ENCODE measurements around the gene CDH23. TPM values are rescaled to one million over a fixed set of nuclear protein-coding genes. Genes with fewer than 3 reads are reported as not detected.

Gene CDH23
- total and polyA plus RNA-seq, 10 of the 15 experiments (the other 5 are each of a cell fraction or from before 2014, with no cell fraction given), result 0.09 to 0.40 (median 0.15) TPM; not detected in 1

DNA sequence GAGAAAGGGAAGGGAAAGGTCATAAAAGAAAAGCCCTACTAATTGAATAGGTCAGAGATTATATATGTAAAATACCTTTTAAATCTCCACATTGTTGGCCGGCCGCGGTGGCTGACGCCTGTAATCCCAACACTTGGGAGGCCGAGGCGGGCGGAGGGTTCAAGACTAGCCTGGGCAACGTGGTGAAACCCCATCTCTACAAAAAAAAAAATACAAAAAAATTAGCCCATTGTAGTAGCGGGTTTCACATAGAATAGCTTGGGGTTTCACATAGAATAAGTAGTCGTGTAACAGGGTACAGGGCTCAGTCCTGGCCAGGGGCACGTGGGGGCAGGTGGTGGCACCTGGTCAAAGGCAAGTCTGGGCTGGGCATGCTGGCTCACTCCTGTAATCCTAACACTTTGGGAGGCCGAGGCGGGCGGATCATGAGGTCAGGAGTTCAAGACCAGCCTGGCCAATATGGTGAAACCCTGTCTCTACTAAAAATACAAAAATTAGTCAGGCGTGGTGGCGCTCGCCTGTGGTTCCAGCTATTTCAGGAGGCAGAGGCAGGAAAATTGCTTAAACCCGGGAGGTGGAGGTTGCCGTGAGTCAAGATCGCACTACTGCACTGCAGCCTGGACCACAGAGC lies 454.9 kb downstream of the CDH23 start (continued):
- TF ChIP-seq, protein P1, sequence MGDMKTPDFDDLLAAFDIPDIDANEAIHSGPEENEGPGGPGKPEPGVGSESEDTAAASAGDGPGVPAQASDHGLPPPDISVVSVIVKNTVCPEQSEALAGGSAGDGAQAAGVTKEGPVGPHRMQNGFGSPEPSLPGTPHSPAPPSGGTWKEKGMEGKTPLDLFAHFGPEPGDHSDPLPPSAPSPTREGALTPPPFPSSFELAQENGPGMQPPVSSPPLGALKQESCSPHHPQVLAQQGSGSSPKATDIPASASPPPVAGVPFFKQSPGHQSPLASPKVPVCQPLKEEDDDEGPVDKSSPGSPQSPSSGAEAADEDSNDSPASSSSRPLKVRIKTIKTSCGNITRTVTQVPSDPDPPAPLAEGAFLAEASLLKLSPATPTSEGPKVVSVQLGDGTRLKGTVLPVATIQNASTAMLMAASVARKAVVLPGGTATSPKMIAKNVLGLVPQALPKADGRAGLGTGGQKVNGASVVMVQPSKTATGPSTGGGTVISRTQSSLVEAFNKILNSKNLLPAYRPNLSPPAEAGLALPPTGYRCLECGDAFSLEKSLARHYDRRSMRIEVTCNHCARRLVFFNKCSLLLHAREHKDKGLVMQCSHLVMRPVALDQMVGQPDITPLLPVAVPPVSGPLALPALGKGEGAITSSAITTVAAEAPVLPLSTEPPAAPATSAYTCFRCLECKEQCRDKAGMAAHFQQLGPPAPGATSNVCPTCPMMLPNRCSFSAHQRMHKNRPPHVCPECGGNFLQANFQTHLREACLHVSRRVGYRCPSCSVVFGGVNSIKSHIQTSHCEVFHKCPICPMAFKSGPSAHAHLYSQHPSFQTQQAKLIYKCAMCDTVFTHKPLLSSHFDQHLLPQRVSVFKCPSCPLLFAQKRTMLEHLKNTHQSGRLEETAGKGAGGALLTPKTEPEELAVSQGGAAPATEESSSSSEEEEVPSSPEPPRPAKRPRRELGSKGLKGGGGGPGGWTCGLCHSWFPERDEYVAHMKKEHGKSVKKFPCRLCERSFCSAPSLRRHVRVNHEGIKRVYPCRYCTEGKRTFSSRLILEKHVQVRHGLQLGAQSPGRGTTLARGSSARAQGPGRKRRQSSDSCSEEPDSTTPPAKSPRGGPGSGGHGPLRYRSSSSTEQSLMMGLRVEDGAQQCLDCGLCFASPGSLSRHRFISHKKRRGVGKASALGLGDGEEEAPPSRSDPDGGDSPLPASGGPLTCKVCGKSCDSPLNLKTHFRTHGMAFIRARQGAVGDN (IDR thresholded peaks at IDR 0.05), result 0 out of 2 replicates have a peak, but pooled peaks have one; percentile 38
- peak; percentile 54 to 56; a peak in 3 of 4 replicates for TF ChIP-seq IKZF2 (IDR thresholded peaks at IDR 0.05)
- TF ChIP-seq, protein P2, sequence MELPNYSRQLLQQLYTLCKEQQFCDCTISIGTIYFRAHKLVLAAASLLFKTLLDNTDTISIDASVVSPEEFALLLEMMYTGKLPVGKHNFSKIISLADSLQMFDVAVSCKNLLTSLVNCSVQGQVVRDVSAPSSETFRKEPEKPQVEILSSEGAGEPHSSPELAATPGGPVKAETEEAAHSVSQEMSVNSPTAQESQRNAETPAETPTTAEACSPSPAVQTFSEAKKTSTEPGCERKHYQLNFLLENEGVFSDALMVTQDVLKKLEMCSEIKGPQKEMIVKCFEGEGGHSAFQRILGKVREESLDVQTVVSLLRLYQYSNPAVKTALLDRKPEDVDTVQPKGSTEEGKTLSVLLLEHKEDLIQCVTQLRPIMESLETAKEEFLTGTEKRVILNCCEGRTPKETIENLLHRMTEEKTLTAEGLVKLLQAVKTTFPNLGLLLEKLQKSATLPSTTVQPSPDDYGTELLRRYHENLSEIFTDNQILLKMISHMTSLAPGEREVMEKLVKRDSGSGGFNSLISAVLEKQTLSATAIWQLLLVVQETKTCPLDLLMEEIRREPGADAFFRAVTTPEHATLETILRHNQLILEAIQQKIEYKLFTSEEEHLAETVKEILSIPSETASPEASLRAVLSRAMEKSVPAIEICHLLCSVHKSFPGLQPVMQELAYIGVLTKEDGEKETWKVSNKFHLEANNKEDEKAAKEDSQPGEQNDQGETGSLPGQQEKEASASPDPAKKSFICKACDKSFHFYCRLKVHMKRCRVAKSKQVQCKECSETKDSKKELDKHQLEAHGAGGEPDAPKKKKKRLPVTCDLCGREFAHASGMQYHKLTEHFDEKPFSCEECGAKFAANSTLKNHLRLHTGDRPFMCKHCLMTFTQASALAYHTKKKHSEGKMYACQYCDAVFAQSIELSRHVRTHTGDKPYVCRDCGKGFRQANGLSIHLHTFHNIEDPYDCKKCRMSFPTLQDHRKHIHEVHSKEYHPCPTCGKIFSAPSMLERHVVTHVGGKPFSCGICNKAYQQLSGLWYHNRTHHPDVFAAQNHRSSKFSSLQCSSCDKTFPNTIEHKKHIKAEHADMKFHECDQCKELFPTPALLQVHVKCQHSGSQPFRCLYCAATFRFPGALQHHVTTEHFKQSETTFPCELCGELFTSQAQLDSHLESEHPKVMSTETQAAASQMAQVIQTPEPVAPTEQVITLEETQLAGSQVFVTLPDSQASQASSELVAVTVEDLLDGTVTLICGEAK (IDR thresholded peaks at IDR 0.05; ENCODE audit: borderline replicate concordance), result peak; percentile 13; the same call in 1 of the 2 replicates
- TF ChIP-seq, protein P3, sequence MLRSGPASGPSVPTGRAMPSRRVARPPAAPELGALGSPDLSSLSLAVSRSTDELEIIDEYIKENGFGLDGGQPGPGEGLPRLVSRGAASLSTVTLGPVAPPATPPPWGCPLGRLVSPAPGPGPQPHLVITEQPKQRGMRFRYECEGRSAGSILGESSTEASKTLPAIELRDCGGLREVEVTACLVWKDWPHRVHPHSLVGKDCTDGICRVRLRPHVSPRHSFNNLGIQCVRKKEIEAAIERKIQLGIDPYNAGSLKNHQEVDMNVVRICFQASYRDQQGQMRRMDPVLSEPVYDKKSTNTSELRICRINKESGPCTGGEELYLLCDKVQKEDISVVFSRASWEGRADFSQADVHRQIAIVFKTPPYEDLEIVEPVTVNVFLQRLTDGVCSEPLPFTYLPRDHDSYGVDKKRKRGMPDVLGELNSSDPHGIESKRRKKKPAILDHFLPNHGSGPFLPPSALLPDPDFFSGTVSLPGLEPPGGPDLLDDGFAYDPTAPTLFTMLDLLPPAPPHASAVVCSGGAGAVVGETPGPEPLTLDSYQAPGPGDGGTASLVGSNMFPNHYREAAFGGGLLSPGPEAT (IDR thresholded peaks at IDR 0.05; ENCODE audit: low read depth), result 0 out of 2 replicates have a peak, but pooled peaks have one; percentile 36
- peak in 1 of 2 experiments; percentile 57; a peak in 1 of 4 replicates for TF ChIP-seq BHLHE40 (IDR thresholded peaks at IDR 0.05; ENCODE audit: borderline replicate concordance in 1 of 2, low read depth in 2 of 2, low read length in 1 of 2)

Data from GM12878 (cell line).